Measurements from ENCODE around the gene SAPCD1.
"Not testable (repeated sequence)": the region's sequence is repeated elsewhere in the genome, so short reads cannot be mapped to it uniquely, and the experiment has no call there.

SAPCD1 gene

GRCh38 chr6:31796993-31797385 lies 34.5 kb downstream of the SAPCD1 start:
- no peak for DNase-seq (ENCODE audit: low read depth in 2 of 3, low spot score in 2 of 3)

- no peak for DNase-seq (ENCODE audit: low read depth in 2 of 3, low spot score in 2 of 3)
Observed at GRCh38 chr6:31797588-31797987, 35.1 kb downstream of the SAPCD1 start.

- no peak for DNase-seq (ENCODE audit: low read depth in 2 of 3, low spot score in 2 of 3)
Observed at GRCh38 chr6:31799781-31800180, 37.3 kb downstream of the SAPCD1 start.

- DNase-seq (ENCODE audit: low read depth in 2 of 3, low spot score in 2 of 3), result not testable (repeated sequence)
Observed at GRCh38 chr6:31801031-31801927, 38.8 kb downstream of the SAPCD1 start.

- DNase-seq (ENCODE audit: low read depth in 2 of 3, low spot score in 2 of 3), result no peak
Observed at GRCh38 chr6:31805939-31806469, 43.5 kb downstream of the SAPCD1 start.

GRCh38 chr6:31806470-31807272 lies 44.2 kb downstream of the SAPCD1 start, which contains the start of gene LSM2:
TSS of gene LSM2 (minus strand) at chr6:31806966. CDS start at chr6:31806757, 209 bp downstream.
- peak; percentile 82 to 97 (median 94) for DNase-seq (ENCODE audit: low read depth in 2 of 3, low spot score in 2 of 3)

GRCh38 chr6:31808599-31808998 lies 46.1 kb downstream of the SAPCD1 start:
- DNase-seq (ENCODE audit: low read depth in 2 of 3, low spot score in 2 of 3), result not testable (repeated sequence)

- DNase-seq (ENCODE audit: low read depth in 2 of 3, low spot score in 2 of 3), result no peak
Observed at GRCh38 chr6:31811645-31812044, 49.2 kb downstream of the SAPCD1 start.

- no peak for DNase-seq (ENCODE audit: low read depth in 2 of 3, low spot score in 2 of 3)
Observed at GRCh38 chr6:31813465-31813849, 51.0 kb downstream of the SAPCD1 start.

All from activated CD8-positive, alpha-beta memory T cell treated with anti-CD3 and anti-CD28 coated beads for 48 hours (primary cell).